SU-DHL-6 (cell line): ENCODE measurements around the gene GIMAP1.

Experiments
- H2AFZ ChIP-seq: fragments of 200-600 bp; sonication (generic); 2 replicates; pipeline ENCODE4 v1.6.1; 2014; ENCODE audit warnings: low read depth, mild to moderate bottlenecking, moderate library complexity, mixed read lengths, antibody characterized with exemption, low read length; ENCODE audit not compliant: severe bottlenecking
- H3F3A ChIP-seq: fragments of 200-600 bp; shearing (Covaris generic); 2 replicates; pipeline ENCODE4 v1.6.0; 2016; ENCODE audit warnings: antibody characterized with exemption, mild to moderate bottlenecking; ENCODE audit not compliant: insufficient read depth
- H3K27ac ChIP-seq: fragments of 200-600 bp; sonication (generic); 2 replicates; pipeline ENCODE4 v1.5.1; 2016; ENCODE audit warnings: low read depth, mild to moderate bottlenecking, low read length, moderate library complexity, mixed read lengths
- H3K27me3 ChIP-seq: fragments of 200-600 bp; sonication (generic), shearing (Covaris generic); 2 replicates; pipeline ENCODE4 v1.6.0; 2014; ENCODE audit warnings: mild to moderate bottlenecking, low read length
- H3K36me3 ChIP-seq: fragments of 200-600 bp; sonication (generic); 2 replicates; pipeline ENCODE4 v1.6.1; 2014; ENCODE audit warnings: mild to moderate bottlenecking, low read length, mixed read lengths
- H3K4me2 ChIP-seq: fragments of 300-600, 200-600 bp; shearing (Covaris generic), sonication (generic); 2 replicates; pipeline ENCODE4 v1.6.0; 2014; ENCODE audit warnings: low read length, low read depth, mild to moderate bottlenecking; ENCODE audit not compliant: poor library complexity, severe bottlenecking
- H3K4me3 ChIP-seq: fragments of 200-600 bp; sonication (generic); 2 replicates; pipeline ENCODE4 v1.5.1; 2014; ENCODE audit warnings: antibody characterized with exemption, low read length, mild to moderate bottlenecking, mixed read lengths; ENCODE audit not compliant: insufficient read depth, poor library complexity, severe bottlenecking
- H3K79me2 ChIP-seq: fragments of 200-600 bp; sonication (generic); 2 replicates; pipeline ENCODE4 v1.6.1; 2014; ENCODE audit warnings: mild to moderate bottlenecking, low read length, moderate library complexity; ENCODE audit not compliant: insufficient read depth
- H3K9ac ChIP-seq: fragments of 200-600 bp; sonication (generic); 2 replicates; pipeline ENCODE4 v1.7.0; 2014; ENCODE audit warnings: mild to moderate bottlenecking, low read length
- H3K9me2 ChIP-seq: fragments of 200-600 bp; sonication (generic); replicated peaks from 2 replicates; pipeline ENCODE4 v1.6.1; 2014; ENCODE audit warnings: low read length; ENCODE audit not compliant: insufficient read depth
- H3K9me3 ChIP-seq: fragments of 200-600 bp; sonication (generic); 2 replicates; pipeline ENCODE4 v1.6.1; 2014; ENCODE audit warnings: low read length, mixed read lengths; ENCODE audit not compliant: insufficient read depth
- H4K20me1 ChIP-seq: fragments of 200-600 bp; sonication (generic); 2 replicates; pipeline ENCODE4 v1.6.1; 2014; ENCODE audit warnings: low read depth, mild to moderate bottlenecking, antibody characterized with exemption, low read length, moderate library complexity, mixed read lengths
- EZH2phosphoT487 ChIP-seq: fragments of 200-600 bp; sonication (generic), shearing (Covaris generic); conservative IDR thresholded peaks from 2 replicates; pipeline ENCODE4 v1.6.1; 2018; ENCODE audit warnings: mild to moderate bottlenecking, antibody characterized with exemption, low read length, moderate library complexity, mixed read lengths
- TF ChIP-seq, protein P1 (sequence below): fragments of 200-600 bp; sonication (generic); IDR thresholded peaks from one replicate; pipeline ENCODE4 v1.5.1; 2017; ENCODE audit warnings: antibody characterized with exemption, mild to moderate bottlenecking, low read length, moderate library complexity; ENCODE audit not compliant: insufficient read depth, poor library complexity, severe bottlenecking

GIMAP1 gene

DNA sequence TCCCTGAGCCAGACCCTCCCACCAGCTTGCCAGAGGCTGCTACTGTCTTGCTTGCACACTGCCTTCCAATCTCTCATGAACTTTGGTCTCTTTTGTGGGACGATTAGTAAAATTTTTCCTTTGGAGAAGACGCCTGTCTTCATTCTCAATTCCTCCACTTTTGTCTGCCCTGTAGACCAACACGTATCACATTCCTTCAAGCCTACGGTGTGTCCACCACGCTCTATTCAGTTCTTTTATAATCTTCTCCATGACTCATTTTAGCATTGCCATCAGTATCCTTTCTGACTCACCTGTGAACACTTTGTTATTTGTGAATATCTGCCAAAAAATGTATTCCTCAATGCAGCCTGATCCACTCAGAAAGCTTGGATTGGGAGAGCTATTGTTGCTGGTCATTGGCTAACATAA, 22.2 kb downstream of the GIMAP1 start:
- H3K9ac ChIP-seq, result no peak overlapping the region
- H3K36me3 ChIP-seq, result no peaks in the 10 kb centered on the region
- no peak overlapping the region for H3K4me2 ChIP-seq
- H4K20me1 ChIP-seq, result no peaks in the 10 kb centered on the region
- H3K9me2 ChIP-seq, result no peaks in the 10 kb centered on the region
- TF ChIP-seq, protein P1, sequence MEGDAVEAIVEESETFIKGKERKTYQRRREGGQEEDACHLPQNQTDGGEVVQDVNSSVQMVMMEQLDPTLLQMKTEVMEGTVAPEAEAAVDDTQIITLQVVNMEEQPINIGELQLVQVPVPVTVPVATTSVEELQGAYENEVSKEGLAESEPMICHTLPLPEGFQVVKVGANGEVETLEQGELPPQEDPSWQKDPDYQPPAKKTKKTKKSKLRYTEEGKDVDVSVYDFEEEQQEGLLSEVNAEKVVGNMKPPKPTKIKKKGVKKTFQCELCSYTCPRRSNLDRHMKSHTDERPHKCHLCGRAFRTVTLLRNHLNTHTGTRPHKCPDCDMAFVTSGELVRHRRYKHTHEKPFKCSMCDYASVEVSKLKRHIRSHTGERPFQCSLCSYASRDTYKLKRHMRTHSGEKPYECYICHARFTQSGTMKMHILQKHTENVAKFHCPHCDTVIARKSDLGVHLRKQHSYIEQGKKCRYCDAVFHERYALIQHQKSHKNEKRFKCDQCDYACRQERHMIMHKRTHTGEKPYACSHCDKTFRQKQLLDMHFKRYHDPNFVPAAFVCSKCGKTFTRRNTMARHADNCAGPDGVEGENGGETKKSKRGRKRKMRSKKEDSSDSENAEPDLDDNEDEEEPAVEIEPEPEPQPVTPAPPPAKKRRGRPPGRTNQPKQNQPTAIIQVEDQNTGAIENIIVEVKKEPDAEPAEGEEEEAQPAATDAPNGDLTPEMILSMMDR, result no peak
- no peak for TF ChIP-seq EZH2phosphoT487
- H3K27me3 ChIP-seq, result no peaks in the 10 kb centered on the region
- H3K27ac ChIP-seq, result no peak overlapping the region
- no peaks in the 10 kb centered on the region for H3K9me3 ChIP-seq
- H3F3A ChIP-seq, result no peaks in the 10 kb centered on the region
- no peaks in the 10 kb centered on the region for H3K79me2 ChIP-seq
- no peak overlapping the region for H2AFZ ChIP-seq
- no peak overlapping the region for H3K4me3 ChIP-seq

DNA sequence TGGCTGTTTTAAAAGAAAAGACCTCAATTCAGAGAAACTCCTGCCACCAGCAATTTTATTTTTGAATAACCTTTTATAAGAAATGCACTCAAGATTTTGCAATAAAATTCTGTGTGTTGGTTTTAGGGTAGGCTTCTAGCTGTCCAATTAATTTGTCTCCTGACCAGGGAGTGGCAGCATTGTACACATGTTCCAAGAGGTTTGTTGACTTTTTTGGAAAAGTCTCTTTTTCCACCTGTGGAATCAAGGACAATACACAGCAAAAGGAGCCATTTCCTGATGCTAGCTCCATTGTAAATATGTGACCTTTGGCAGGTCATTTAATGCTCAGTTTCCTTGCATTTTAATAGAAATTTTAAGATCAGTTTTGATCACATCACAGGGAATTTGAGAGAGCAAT, 22.6 kb downstream of the GIMAP1 start:
- no peak overlapping the region for H3K4me2 ChIP-seq
- H3K4me3 ChIP-seq, result no peak overlapping the region
- H3K9me2 ChIP-seq, result no peaks in the 10 kb centered on the region
- no peaks in the 10 kb centered on the region for H3F3A ChIP-seq
- H3K9ac ChIP-seq, result no peak overlapping the region
- no peak overlapping the region for H3K27ac ChIP-seq
- no peaks in the 10 kb centered on the region for H3K9me3 ChIP-seq
- H2AFZ ChIP-seq, result no peak overlapping the region
- no peaks in the 10 kb centered on the region for H4K20me1 ChIP-seq
- TF ChIP-seq EZH2phosphoT487, result no peak
- TF ChIP-seq, protein P1, result no peak
- H3K36me3 ChIP-seq, result no peaks in the 10 kb centered on the region
- H3K79me2 ChIP-seq, result no peaks in the 10 kb centered on the region
- H3K27me3 ChIP-seq, result no peaks in the 10 kb centered on the region

DNA sequence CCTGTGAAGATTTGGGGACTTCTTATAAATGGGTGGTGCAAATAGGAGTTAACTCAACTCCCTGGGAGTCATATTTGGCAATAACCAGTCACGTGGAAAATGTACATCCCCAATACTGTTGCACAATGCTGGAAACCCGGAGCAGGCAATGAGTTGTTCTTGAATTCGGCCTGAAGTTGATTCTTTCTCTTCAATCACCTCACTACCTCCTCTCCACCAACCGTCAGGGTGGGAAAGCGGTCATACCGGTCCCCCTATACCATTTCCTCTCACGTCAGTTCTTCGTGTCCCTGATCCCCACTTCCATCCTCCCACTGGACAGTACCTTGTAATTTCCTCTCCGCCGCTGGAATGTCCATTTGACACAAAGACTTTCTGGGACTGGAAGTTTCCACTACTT, 23.6 kb downstream of the GIMAP1 start:
- TF ChIP-seq EZH2phosphoT487, result no peak
- TF ChIP-seq, protein P1, result no peak
- H4K20me1 ChIP-seq, result no peaks in the 10 kb centered on the region
- H3K27ac ChIP-seq, result no peak overlapping the region
- no peaks in the 10 kb centered on the region for H3K27me3 ChIP-seq
- no peaks in the 10 kb centered on the region for H3K36me3 ChIP-seq
- no peaks in the 10 kb centered on the region for H3K79me2 ChIP-seq
- H3K9me3 ChIP-seq, result no peaks in the 10 kb centered on the region
- no peaks in the 10 kb centered on the region for H3F3A ChIP-seq
- H3K4me3 ChIP-seq, result no peak overlapping the region
- H2AFZ ChIP-seq, result no peak overlapping the region
- H3K9me2 ChIP-seq, result no peaks in the 10 kb centered on the region
- no peak overlapping the region for H3K4me2 ChIP-seq
- H3K9ac ChIP-seq, result no peak overlapping the region
